Measurements from ENCODE around the gene UCKL1. TPM values are rescaled to one million over a fixed set of nuclear protein-coding genes. Genes with fewer than 3 reads are reported as not detected.
"Not testable (repeated sequence)": the region's sequence is repeated elsewhere in the genome, so short reads cannot be mapped to it uniquely, and the experiment has no call there.

Gene UCKL1
- polyA plus RNA-seq, 4 donors, result 37.8 to 53.6 (median 45.0) TPM

DNA sequence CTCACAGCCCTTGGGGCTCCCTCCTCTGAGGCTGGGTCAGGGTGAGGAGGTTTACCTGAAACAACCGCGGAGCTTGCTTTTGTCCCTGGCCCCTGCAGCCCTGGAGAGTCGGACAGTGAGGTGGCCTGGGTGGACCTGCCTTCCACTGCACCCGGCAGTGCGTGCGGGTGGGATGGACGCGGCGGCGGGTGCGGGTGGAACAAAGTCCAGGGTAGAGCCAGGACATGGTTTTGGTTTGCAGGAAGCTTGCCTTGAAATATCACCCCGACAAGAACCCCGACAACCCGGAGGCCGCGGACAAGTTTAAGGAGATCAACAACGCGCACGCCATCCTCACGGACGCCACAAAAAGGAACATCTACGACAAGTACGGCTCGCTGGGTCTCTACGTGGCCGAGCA, 27.1 kb downstream of the UCKL1 start:
- no peak for DNase-seq (ENCODE audit: low read depth in 4 of 4, low spot score in 3 of 4)

DNA sequence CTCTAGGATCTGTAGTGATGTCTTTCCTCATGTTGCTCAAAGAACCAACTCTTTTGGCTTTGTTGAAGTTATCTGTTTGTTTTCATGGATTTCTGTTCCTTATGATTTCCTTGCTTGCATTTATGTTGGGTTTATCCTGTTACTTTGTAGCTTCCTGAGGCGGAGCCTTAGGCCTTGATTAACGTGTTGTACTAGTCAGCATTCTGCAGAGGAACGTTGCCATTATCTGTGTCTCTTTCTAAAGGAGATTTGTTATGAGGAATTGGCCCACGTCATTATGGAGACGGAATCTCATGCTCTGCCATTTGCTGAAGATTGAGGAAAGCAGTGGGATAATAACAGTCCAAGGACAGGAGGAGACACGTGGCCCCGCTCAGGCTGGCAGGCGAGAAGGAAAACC, 29.9 kb downstream of the UCKL1 start:
- no peak for DNase-seq (ENCODE audit: low read depth in 4 of 4, low spot score in 3 of 4)

DNA sequence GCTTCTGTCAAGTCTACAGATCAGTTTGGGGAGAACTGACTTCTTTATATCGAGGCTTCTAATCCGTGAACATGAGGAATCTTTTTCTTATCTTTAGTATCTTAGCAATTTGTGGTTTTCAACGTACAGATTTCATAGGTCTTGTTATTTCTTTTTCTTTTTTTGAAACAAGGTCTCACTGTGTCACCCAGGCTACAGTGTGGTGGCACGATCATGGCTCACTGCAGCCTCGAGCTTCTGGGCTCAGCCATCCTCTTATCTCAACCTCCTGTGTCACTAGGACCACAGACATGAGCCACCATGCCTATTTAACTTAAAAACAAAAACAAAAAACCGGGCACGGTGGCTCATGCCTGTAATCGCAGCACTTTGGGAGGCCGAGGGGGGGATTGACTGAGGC, 32.0 kb downstream of the UCKL1 start:
- DNase-seq (ENCODE audit: low read depth in 4 of 4, low spot score in 3 of 4), result no peak

DNA sequence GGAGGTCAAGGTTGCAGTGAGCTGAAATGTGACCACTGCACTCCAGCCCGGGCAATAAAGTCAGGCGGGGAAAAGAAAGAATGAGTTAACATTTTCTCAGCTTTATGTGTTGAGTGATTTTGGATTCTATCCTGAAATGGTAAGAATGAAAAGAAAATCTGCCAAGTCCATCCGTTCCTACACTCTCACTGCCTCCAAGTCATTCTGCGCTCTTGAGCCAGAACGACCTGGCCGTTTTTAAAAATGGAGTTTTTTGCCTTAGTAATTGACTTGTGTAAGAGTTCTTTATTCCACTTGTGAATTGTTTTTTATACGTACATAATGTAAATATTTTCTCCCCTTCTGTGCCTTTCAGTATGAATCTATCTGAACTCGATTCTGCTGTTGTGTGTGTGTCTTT, 32.6 kb downstream of the UCKL1 start:
- DNase-seq (ENCODE audit: low read depth in 4 of 4, low spot score in 3 of 4), result no peak

DNA sequence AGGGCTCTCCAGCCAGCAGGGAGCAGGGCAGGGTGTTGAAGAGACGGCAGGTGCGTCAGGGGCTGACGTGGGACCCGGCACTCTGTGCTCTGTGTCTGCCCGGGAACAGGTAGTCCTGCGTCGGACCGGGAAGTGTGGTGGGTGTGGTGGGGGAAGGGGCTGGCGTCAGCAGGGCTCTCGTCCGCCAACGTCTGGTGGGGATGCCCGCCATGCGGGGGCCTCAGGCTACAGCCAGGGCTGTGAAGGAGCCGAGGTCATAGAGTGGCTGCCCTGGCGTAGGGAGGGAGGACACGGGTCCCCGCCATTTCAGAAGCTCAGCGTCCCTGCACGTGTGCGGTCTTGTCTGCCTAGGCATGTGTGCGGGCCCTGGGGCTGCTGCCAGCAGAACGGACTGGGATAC, 36.0 kb downstream of the UCKL1 start:
- DNase-seq (ENCODE audit: low read depth in 4 of 4, low spot score in 3 of 4), result no peak

DNA sequence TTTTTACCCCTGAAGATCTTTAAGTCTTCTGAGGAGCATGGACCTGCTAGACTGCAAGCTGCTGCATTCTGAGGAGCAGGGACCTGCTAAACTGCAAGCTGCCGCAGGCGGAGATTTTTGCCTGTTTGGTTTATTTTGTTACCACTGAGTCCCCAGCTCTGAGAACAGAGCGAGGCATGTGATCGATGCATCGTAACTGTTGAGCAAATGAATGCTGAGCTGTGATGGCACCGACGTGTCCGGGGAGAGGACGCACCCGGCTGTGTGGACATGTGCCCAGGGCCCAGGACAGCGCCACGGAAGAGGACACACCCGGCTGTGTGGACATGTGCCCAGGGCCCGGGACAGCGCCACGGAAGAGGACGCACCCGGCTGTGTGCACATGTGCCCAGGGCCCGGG, 37.1 kb downstream of the UCKL1 start:
- no peak for DNase-seq (ENCODE audit: low read depth in 4 of 4, low spot score in 3 of 4)

DNA sequence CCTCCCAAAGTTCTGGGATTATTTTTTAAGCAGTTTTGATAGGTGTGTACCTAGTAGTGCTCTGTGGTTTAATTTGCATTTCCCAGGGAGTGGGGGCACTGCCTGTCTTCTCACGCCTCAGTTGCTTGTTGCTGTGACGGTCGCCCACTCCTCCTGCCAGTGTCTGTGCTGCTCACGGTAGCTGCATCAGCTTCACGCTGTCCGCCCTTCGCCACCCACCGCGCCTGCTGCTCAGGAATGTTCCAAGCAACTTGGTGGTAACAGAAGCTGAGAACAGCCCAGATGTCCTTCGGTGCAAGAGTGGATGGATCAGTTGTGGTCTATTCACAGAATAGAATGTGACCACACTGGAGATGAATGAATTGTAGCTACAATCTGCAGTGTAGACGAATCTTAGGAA, 38.4 kb downstream of the UCKL1 start:
- DNase-seq (ENCODE audit: low read depth in 4 of 4, low spot score in 3 of 4), result no peak

DNA sequence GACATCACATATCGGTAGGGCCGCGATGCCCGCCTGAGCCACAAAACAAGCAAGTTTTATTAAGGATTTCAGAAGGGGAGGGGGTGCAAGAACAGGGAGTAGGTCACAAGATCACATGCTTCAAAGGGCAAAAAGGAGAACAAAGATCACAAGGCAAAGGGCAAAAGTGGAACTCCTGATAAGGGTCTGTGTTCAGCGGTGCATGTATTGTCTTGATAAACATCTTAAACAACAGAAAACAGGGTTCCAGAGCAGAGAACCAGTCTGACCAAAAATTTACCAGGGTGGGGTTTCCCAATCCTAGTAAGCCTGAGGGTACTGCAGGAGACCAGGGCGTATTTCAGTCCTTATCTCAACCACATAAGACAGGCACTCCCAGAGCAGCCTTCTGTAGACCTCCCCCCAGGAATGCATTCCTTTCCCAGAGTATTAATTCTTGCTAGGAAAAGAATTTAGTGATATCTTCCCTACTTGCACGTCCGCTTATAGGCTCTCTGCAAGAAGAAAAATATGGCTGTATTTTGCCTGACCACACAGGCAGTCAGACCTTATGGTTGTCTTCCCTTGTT, 39.8 kb downstream of the UCKL1 start:
- not testable (repeated sequence) for DNase-seq (ENCODE audit: low read depth in 4 of 4, low spot score in 3 of 4)

DNA sequence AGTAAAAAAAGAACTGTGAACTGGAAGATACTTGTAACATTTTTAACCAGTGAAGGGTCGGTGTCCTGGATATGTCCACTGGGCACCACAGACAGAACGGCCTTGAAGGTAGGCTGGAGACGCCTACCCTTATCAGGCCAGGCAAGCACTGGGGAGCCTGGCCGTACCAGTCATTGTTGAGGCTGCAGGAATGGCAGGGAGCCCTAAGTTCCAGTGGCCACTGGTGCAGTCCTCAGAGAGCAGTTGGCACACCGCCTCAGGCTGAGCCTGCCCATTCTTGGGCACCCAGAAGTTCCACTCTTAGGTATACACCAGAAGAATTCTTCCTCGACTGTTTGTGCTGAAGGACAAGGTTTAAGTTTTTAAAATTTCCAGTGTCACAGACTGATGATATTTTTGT, 40.7 kb downstream of the UCKL1 start:
- DNase-seq (ENCODE audit: low read depth in 4 of 4, low spot score in 3 of 4), result no peak

DNA sequence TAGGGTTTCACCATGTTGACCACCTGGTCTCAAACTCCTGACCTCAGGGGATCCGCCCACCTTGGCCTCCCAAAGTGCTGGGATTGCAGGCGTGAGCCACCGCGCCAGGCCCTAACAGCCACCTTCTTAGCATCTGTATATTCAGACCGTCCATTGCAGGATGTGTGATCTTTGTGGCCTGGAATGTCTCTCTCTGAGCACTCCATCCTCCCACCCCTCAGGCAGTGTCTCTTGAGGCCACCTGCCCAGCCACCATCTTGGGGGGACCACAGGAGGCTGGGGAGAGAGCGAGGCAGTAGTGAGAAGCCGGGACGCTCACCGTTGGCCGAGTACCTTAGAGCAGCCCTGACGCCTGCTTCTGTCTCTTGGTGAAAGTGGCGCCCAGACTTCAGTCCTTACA, 42.4 kb downstream of the UCKL1 start:
- no peak for DNase-seq (ENCODE audit: low read depth in 4 of 4, low spot score in 3 of 4)

DNA sequence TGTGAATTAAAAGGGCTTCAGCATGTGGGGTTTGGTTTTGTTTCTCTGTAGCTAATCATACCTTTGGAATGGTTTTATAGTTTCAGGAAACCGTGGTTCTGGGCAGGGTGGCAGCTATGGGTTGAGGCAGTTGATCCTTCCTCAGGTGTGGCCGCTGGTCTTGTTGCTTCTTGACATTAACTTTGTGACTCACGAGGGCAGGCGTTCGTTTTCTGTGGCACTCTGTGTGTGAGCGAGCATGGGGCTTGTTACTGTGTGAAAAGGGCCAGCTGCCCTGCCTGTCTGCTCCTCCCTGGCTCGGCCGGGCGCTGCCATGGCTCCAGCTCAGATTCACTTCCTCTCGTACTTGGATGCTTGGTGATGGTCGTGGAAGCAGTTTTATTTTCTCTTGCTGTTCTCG, 45.0 kb downstream of the UCKL1 start:
- no peak for DNase-seq (ENCODE audit: low read depth in 4 of 4, low spot score in 3 of 4)

DNA sequence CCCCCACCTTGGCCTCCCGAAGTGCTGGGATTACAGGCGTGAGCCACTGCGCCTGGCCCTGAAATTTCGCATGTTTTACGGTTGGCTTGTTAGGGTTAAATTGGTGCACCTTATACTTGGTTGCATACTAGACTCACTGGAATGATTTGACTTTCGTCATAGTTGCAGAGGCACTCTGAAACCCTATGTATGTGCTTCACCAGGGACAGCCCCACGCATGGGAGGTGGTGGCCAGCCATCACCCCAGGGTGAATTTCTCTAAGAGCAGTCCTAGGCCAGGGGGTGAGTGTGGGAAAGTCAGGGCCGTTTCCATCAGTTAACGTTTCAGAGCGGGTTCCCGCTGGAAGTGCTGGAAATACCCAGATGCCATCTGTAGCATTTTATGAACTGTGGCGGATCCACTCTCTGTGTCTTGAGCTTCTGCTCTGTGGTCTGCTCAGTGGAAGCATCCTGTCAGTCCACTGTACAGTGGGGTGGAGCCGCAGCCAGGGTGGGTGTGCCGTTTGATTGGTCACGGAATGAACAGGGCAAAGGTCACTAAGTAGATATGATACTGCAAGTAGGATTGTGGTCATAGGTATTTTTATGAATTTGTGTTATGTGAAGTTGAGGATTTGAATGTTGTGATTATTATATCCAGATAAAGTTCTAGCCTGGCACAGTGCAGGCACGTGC, 48.1 kb downstream of the UCKL1 start:
- DNase-seq (ENCODE audit: low read depth in 4 of 4, low spot score in 3 of 4), result no peak

DNA sequence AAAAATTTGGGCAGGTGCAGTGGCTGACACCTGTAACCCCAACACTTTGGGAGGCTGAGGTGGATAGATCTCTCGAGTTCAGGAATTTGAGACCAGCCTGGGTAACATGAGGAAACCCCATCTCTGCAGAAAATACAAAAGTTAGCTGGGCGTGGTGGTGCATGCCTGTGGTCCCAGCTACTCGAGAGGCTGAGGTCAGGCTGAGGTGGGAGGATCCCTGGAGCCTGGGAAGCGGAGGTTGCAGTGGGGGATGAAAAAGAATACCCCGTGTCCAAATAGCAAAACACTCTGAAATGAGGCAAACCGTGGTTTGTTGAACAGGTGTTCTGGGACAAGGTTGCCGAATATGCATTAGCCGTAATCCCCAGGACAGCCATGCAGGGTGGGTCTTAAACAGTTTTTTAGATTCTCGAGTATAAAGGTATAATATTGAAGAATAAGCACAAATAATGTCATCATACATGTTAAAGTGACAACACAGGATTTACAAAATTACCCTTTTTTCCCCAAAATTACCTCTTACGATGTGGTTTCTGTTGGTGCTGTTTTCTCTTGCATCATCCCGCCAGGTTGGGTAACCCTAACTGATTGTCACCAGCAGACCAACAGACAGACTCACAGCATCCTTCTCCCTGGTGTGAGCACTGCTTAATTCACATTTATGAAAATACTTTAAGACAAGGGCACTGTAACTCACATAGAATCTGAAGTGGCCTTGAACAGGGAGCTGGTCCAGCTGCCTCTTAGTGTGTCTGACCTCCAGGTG, 52.2 kb downstream of the UCKL1 start:
- no peak for DNase-seq (ENCODE audit: low read depth in 4 of 4, low spot score in 3 of 4)

DNA sequence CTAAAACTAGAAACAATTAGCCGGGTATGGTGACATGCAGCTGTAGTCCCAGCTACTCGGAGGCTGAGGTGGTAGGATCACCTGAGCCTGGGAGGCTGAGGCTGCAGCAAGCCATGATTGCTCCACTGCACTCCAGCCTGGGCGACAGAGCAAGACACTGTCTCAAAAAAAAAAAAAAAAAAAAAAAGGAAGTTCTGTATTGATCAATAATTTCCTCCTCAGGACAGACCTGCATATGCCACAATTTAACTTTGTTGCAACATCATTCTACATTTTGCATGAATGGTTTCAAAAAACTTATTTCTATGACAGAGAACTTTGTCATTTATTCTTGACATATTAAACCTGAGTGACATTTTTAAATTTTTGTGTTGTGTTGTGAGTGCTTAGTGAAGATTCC, 55.8 kb downstream of the UCKL1 start:
- DNase-seq (ENCODE audit: low read depth in 4 of 4, low spot score in 3 of 4), result no peak

DNA sequence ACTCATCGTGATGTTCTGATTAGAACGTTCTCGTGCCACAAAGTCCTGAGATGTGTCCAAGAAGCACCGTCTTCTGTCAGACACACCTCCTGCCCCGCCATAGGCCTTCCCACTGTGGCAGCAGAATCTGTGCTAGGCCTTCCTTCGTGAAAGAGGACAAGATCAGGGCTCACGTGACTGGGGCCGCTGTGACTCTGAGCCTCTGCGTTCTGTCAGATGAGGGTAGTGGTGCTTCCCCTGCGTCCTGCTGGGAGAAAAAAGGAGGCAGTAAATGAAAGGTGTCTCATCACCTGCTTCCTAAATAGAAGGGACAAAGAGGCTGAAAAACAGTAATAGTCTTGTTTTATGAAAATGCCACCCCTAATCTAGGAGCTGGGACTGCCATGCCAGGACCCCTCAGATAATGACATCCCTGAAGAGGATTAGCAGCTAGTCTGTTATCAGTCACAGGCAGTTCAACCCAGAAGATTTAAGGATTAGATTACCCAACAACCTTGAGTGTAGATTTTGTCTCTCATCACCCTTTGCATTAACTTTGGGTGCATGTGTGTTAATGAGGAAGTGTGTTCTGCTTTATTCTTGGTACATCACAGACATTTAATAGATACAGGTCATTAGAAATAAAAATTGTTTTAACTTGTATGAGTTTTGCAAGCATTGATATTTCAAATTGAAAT, 57.2 kb downstream of the UCKL1 start:
- DNase-seq (ENCODE audit: low read depth in 4 of 4, low spot score in 3 of 4), result no peak

DNA sequence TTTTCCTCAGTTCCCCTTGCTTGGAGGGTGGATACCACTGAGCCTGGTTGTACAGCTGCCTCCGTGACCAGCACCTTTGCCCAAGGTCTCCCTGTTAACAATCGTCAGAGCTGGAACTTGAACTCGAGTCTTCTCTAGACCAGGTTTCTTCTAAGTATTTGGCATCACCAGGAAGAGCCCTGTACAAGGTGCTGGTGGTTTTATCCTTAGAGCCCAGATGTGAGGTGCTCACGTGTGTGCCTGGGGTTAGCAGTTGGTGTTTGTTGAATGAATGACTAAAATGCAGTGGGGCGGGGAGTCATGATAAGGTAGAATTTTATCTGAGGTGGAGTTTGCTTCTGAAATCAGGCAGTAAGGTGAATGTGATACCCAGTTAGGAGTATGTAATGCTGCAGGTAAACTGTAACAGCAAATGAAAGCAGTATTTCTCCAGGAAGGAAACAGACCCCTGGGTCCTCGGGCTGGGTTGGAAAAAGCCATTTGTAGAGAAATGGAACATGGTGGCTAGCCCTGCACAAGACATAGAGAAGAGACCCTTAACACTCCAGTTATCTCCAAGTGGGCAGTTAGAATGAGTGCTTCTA, 58.1 kb downstream of the UCKL1 start:
- no peak for DNase-seq (ENCODE audit: low read depth in 4 of 4, low spot score in 3 of 4)

DNA sequence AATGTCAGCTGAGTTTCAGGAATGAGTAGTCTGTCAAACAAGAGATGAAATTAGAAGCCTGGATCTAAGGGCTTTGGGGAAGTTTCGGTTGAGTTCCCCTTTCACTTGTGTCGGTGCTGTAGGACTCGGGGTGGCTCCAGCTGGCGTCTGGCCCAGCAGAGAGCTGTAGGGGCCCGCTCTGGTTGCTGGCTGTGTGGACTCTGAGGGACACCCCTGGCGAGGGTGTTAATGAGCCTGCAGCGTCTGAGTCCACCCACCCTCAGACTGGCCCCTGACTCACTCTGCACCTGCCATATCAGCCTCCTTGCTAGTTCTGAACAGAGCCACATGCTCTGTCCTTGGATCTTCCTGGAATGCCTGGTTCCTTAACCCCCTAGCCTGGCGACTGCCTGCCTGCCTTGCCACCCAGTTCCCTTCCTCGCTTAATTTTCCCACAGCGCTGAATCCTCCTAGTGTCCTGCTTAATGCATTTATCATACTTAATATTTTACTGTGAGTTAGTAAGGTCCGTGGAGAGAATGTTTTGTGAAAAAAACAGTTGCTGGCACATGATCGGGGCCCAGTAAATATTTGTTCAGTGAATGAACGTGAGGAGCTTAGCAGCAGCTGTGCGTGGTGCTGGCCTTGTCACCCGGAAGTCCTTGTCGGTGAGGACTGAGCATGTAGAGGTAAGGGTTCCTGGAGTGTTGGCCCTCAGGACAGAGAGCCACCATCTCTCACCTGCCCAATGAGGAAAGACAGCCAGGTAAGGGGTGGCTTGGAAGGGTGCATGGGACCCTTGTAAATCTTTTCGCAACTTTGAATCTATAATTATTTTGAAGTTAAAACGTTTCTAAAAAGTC, 59.7 kb downstream of the UCKL1 start:
- no peak for DNase-seq (ENCODE audit: low read depth in 4 of 4, low spot score in 3 of 4)

DNA sequence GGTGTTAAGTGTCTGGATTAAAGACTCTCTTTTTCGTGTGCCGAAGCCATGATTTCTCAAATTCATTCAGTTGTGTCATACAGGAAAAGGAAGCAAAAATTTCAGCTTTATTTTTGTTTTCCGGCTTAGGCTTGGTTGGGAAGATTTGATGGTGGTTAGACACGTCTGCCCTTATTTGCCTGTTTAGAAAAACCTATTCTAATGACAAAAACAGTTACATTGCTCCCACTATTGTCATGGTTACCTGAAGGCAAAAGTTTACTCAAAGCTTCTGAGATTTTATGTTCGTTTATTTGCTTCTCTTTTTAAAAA, 60.3 kb downstream of the UCKL1 start:
- no peak for DNase-seq (ENCODE audit: low read depth in 4 of 4, low spot score in 3 of 4)

DNA sequence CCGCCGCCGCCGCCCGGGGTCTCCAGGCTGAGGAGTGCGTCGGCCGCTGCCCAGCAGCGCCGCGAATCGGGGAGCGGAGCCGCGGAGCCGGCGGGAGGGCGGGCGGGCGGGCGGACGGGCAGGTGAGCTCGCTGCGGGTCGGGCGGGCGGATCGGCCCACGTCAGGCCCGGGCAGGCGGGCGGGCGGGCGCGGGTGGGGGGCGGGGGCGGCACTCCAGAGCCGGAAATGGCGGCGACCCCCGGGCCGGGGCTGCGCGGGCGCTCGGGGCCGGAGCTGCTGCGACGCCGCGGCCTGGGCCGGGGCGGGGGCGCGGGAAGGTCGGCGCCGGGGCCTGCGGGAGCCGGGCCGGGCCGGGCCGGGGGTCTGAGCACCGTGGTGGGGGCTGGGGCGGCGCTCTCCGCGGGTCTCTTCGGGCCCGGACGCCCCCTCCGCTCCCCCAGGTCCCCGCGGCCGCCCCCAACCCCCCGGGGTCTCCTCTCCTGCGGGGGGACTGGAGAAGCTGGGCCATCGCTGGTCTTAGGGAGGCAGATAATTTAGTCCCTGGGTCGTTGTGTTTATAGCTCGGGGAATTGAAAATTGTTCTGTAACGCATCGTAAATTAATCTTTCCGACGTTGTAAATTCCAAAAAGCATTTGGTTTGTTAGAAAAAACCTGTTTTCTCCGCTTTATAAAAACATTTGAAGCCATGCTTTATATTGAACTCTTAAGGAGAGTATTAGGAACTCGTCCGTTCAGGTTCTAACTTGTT, 60.8 kb downstream of the UCKL1 start:
- DNase-seq (ENCODE audit: low read depth in 4 of 4, low spot score in 3 of 4), result no peak

All from right renal pelvis (tissue), 4 donors.